ENCODE results near the gene NTHL1. TPM values are rescaled to one million over a fixed set of nuclear protein-coding genes. Genes with fewer than 3 reads are reported as not detected.
A peak's percentile ranks its signal among the peaks of the same experiment; 100 is the strongest.

The NTHL1 gene
- total and polyA plus RNA-seq, 9 of the 15 experiments (the other 6 are each of a cell fraction or from before 2014, with no cell fraction given): 1.1 to 58.8 (median 17.6) TPM

GRCh38 chr16:2009791-2010510, 37.7 kb downstream of the NTHL1 start, which contains the start of gene ZNF598 (continued):
- TF ChIP-seq SP2 (IDR thresholded peaks at IDR 0.05; ENCODE audit: extremely low read depth, low read depth, low read length, poor library complexity, severe bottlenecking) (peak; percentile 97), MGA (IDR thresholded peaks at IDR 0.05) (peak; percentile 89), HBP1 (CRISPR knock-in tag; IDR thresholded peaks at IDR 0.05) (no peak), PREB (CRISPR knock-in tag; IDR thresholded peaks at IDR 0.05) (no peak), HDAC8 (tag; IDR thresholded peaks at IDR 0.05) (no peak; the same call in 1 of the 2 replicates), TCFL5 (CRISPR knock-in tag; conservative IDR thresholded peaks at IDR 0.05) (no peak), SUPT5H (IDR thresholded peaks at IDR 0.05) (peak; percentile 94), ILF3 (IDR thresholded peaks at IDR 0.05; ENCODE audit: borderline replicate concordance) (no peak), ZC3H8 (IDR thresholded peaks at IDR 0.05) (no peak), CREM (IDR thresholded peaks at IDR 0.05; ENCODE audit: low read depth) (peak; percentile 86), KLF10 (CRISPR knock-in tag; IDR thresholded peaks at IDR 0.05) (no peak), RCOR1 (IDR thresholded peaks at IDR 0.05; ENCODE audit: borderline replicate concordance in 1 of 2, low read depth in 2 of 2, low read length in 2 of 2) (0 out of 4 replicates have a peak, but pooled peaks of 1 of the 2 experiments have one; percentile 4), ZNF253 (CRISPR knock-in tag; conservative IDR thresholded peaks at IDR 0.05) (no peak)

Data from K562 (cell line).